Endothelial cell of umbilical vein (primary cell): ENCODE data around the gene AMOT. TPM values are rescaled to one million over a fixed set of nuclear protein-coding genes. Genes with fewer than 3 reads are reported as not detected.

Source experiments
- BruUV-seq: library from RNA; stranded (reverse); fragments of 400-500 nt; replicated peaks from 2 replicates; lab custom pipeline; 2021; lab: Mats Ljungman, UMichigan
- CTCF ChIA-PET: fragments of 300-600, 350-600 bp; sonication (Branson Sonifier 250); formaldehyde crosslinking; loops from one replicate; lab custom pipeline; 2021; ENCODE audit warnings: antibody characterized with exemption, inconsistent platforms; lab: Charles Lee
- POLR2A ChIA-PET: fragments of 300-600, 350-600 bp; sonication (Branson Sonifier 250); formaldehyde crosslinking; loops from one replicate; lab custom pipeline; 2021; ENCODE audit warnings: antibody characterized with exemption, inconsistent platforms; lab: Charles Lee
- DNase-seq: peaks from one replicate; pipeline ENCODE4 v3.0.0-alpha.2; 2011; ENCODE audit warnings: low read depth, low spot score
- FAIRE-seq: peaks from 2 replicates; lab custom pipeline; 2011; peaks lifted over from hg19 to GRCh38; lab: Jason Lieb, UNC
- H2AFZ ChIP-seq: 2 replicates; pipeline ENCODE4 v1.6.0; 2012; ENCODE audit warnings: low read depth, low read length, control low read depth, inconsistent platforms
- H3K27ac ChIP-seq: 2 replicates; pipeline ENCODE4 v1.5.1; 2011; ENCODE audit warnings: low read depth, mild to moderate bottlenecking, control low read depth, low read length, moderate library complexity; ENCODE audit not compliant: insufficient read depth
- H3K27me3 ChIP-seq, 2 experiments: 2 replicates each; pipeline versions ENCODE4 v1.6.0 to v1.6.1; 2011; ENCODE audit warnings: low read length in 2 of 2, mixed read lengths in 1 of 2; ENCODE audit not compliant: control insufficient read depth in 2 of 2, insufficient read depth in 2 of 2
- H3K36me3 ChIP-seq, 2 experiments: 2 replicates in 1 of 2; 3 replicates in 1 of 2; pipeline ENCODE4 v1.5.1; 2011; ENCODE audit warnings: low read length in 2 of 2, mild to moderate bottlenecking in 1 of 2, moderate library complexity in 1 of 2; ENCODE audit not compliant: control insufficient read depth in 2 of 2, insufficient read depth in 2 of 2; ENCODE audit errors: extremely low read depth in 1 of 2
- H3K4me1 ChIP-seq: 3 replicates; pipeline ENCODE4 v1.5.1; 2011; ENCODE audit warnings: mild to moderate bottlenecking, low read length; ENCODE audit not compliant: control insufficient read depth, insufficient read depth; ENCODE audit errors: extremely low read depth
- H3K4me2 ChIP-seq: 2 replicates; pipeline ENCODE4 v1.6.1; 2011; ENCODE audit warnings: low read length, control low read depth, mixed read lengths; ENCODE audit not compliant: insufficient read depth
- H3K4me3 ChIP-seq, 3 experiments: fragments of 200-600 bp in 1 of 3; sonication (generic), shearing (Covaris generic) in 1 of 3; replicated peaks in 1 of 3; 2 replicates each; pipeline ENCODE4 v1.5.1; 2011 to 2016; ENCODE audit warnings: control low read depth in 3 of 3, low read length in 3 of 3, mild to moderate bottlenecking in 2 of 3, inconsistent platforms in 1 of 3, low read depth in 1 of 3, moderate library complexity in 1 of 3; ENCODE audit not compliant: insufficient read depth in 1 of 3
- H3K79me2 ChIP-seq: 2 replicates; pipeline ENCODE4 v1.6.0; 2012; ENCODE audit warnings: low read length, inconsistent platforms; ENCODE audit not compliant: control insufficient read depth, insufficient read depth
- H3K9ac ChIP-seq: replicated peaks from 2 replicates; pipeline ENCODE3; 2011; ENCODE audit warnings: low read length, control low read depth; ENCODE audit not compliant: insufficient read depth; ENCODE audit errors: extremely low read depth
- H3K9me1 ChIP-seq: replicated peaks from 3 replicates; pipeline ENCODE4 v1.6.0; 2011; ENCODE audit warnings: mild to moderate bottlenecking, low read length; ENCODE audit not compliant: control insufficient read depth, insufficient read depth; ENCODE audit errors: extremely low read depth
- H3K9me3 ChIP-seq: replicated peaks from 2 replicates; pipeline ENCODE4 v1.5.1; 2012; ENCODE audit warnings: low read length, inconsistent platforms; ENCODE audit not compliant: control insufficient read depth, insufficient read depth
- H4K20me1 ChIP-seq: replicated peaks from 2 replicates; pipeline ENCODE3; 2011; ENCODE audit warnings: mild to moderate bottlenecking, low read length; ENCODE audit not compliant: control insufficient read depth, insufficient read depth; ENCODE audit errors: extremely low read depth
- CTCF ChIP-seq, 2 donors: IDR thresholded peaks; 1 replicate in 1 of 2; 2 replicates in 1 of 2; pipeline ENCODE4 v1.5.1; 2011; ENCODE audit warnings: low read length in 2 of 2, mild to moderate bottlenecking in 2 of 2, moderate library complexity in 2 of 2, control low read depth in 1 of 2, inconsistent platforms in 1 of 2, low read depth in 1 of 2; ENCODE audit not compliant: insufficient read depth in 1 of 2; ENCODE audit errors: extremely low read depth in 1 of 2
- EZH2 ChIP-seq: IDR thresholded peaks from 2 replicates; pipeline ENCODE4 v1.6.1; 2012; ENCODE audit warnings: borderline replicate concordance, low read depth, mild to moderate bottlenecking, moderate library complexity, low read length, inconsistent platforms; ENCODE audit not compliant: severe bottlenecking
- FOS ChIP-seq: IDR thresholded peaks from 2 replicates; pipeline ENCODE4 v1.6.1; 2011; ENCODE audit warnings: mild to moderate bottlenecking, low read length, moderate library complexity, borderline replicate concordance; ENCODE audit not compliant: insufficient read depth
- GATA2 ChIP-seq: IDR thresholded peaks from 2 replicates; pipeline ENCODE4 v1.7.0; 2011; ENCODE audit warnings: low read depth, mild to moderate bottlenecking, moderate library complexity, mixed read lengths, low read length; ENCODE audit not compliant: insufficient read length, insufficient read depth
- JUN ChIP-seq: IDR thresholded peaks from 2 replicates; pipeline ENCODE4 v1.6.1; 2011; ENCODE audit warnings: borderline replicate concordance, low read depth; ENCODE audit not compliant: insufficient read length, insufficient read depth
- POLR2A ChIP-seq: IDR thresholded peaks from 2 replicates; pipeline ENCODE4 v1.6.1; 2012; ENCODE audit warnings: low read depth, mild to moderate bottlenecking, control low read depth, low read length
- POLR2AphosphoS5 ChIP-seq: IDR thresholded peaks from 2 replicates; pipeline ENCODE4 v1.6.1; 2012; ENCODE audit warnings: low read depth, mild to moderate bottlenecking, control low read depth, low read length, moderate library complexity; ENCODE audit not compliant: insufficient read depth
- dilution Hi-C: fragments of 300-500 bp; cut with MboI; formaldehyde crosslinking; loops from one replicate; pipeline ENCODE4 v1.15.0; 2019; ENCODE audit warnings: low sequenced_read_pairs; ENCODE audit not compliant: extremely low pct_ligation_motif_present
- intact Hi-C: fragments of 100-400 bp; cut with micrococcal nuclease; formaldehyde crosslinking; loops from one replicate; pipeline ENCODE4 v1.10.0; 2022
- polyA plus RNA-seq, 4 experiments: library from polyadenylated mRNA; depleted of rRNA in 3 of 4; stranded (reverse) in 3 of 4; unstranded in 1 of 4; fragments of >200 nt; gene quantifications; 2 replicates each; pipeline versions ENCODE4 v1.2.1 to v1.2.3, GENCODE V29; 2011 to 2012; ENCODE audit warnings: missing spikeins in 1 of 4
- small RNA-seq: library from RNA; depleted of rRNA; stranded (forward); fragments of <200 nt; gene quantifications from one replicate; pipeline ENCODE3, GENCODE V24; 2012; ENCODE audit warnings: low replicate concordance, low read depth; ENCODE audit not compliant: insufficient read depth, insufficient read length
- total RNA-seq: library from RNA; stranded (reverse); gene quantifications from 2 replicates; pipeline ENCODE4 v1.2.3, GENCODE V29; 2021
- TF ChIP-seq, protein P1 (sequence below): IDR thresholded peaks from 2 replicates; pipeline ENCODE4 v1.6.1; 2011; ENCODE audit not compliant: insufficient read depth, insufficient read length

Gene AMOT
- total and polyA plus RNA-seq, 2 donors (not counting 3 experiments of a cell fraction or from before 2014, with no cell fraction given) = 0.68 to 3.5 TPM

GRCh38 chrX:112731793-112732192 is 108.8 kb downstream of the AMOT start:
- TF ChIP-seq CTCF (IDR thresholded peaks at IDR 0.05; ENCODE audit: extremely low read depth in 1 of 2, insufficient read depth in 1 of 2, low read depth in 1 of 2, low read length in 2 of 2) (no peak), EZH2 (no peak), GATA2 (no peak), FOS (no peak), JUN (no peak), POLR2A (no peak), POLR2AphosphoS5 (no peak)
- TF ChIP-seq, protein P1, sequence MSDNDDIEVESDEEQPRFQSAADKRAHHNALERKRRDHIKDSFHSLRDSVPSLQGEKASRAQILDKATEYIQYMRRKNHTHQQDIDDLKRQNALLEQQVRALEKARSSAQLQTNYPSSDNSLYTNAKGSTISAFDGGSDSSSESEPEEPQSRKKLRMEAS = no peak
- dilution Hi-C loops = no loop called here
- no peak overlapping the region for H3K27ac ChIP-seq
- no peaks in the 10 kb centered on the region for H3K4me1 ChIP-seq
- FAIRE-seq (no peak), DNase-seq (no peak)
- intact Hi-C loops = no loop called here
- POLR2A ChIA-PET = no interaction called here
- no peak overlapping the region for H3K9ac ChIP-seq
- H4K20me1 ChIP-seq = no peaks in the 10 kb centered on the region
- H3K79me2 ChIP-seq = no peaks in the 10 kb centered on the region
- H3K9me1 ChIP-seq = no peaks in the 10 kb centered on the region
- no peak overlapping the region for H2AFZ ChIP-seq
- no peaks in the 10 kb centered on the region for H3K27me3 ChIP-seq
- CTCF ChIA-PET = no interaction called here
- no peaks in the 10 kb centered on the region for H3K36me3 ChIP-seq
- no peak overlapping the region for H3K4me2 ChIP-seq
- no peaks in the 10 kb centered on the region for H3K9me3 ChIP-seq
- BruUV-seq = no TSS peak
- H3K4me3 ChIP-seq = no peak overlapping the region

Small RNAs within 50 kb of the gene (small RNA-seq; reads per million reads assigned to genes)
- not detected for gene RN7SL266P

Other genes with a start within 250 kb of the AMOT start
- not detected in 2 replicates for gene LHFPL1, start 160.9 kb downstream of the AMOT start, total RNA-seq
- gene LHFPL1, start 160.9 kb downstream of the AMOT start, polyA plus RNA-seq = not detected in 2 replicates